ENCODE data around the gene STK32B.

- TF ChIP-seq CTCF (IDR thresholded peaks at IDR 0.05) (no peak), EZH2 (IDR thresholded peaks at IDR 0.05; ENCODE audit: borderline replicate concordance, insufficient read depth, low read depth, low read length, poor library complexity, severe bottlenecking) (no peak)
These were observed 323.7 kb downstream of the STK32B start for GRCh38 chr4:5374994-5375393.
